ENCODE results near the gene SGCA. TPM values are rescaled to one million over a fixed set of nuclear protein-coding genes. Genes with fewer than 3 reads are reported as not detected.

SGCA gene
- total RNA-seq, 2 experiments from 2014 or later, result 0.57 to 1.1 TPM

- no peaks in the 10 kb centered on the region for H3K36me3 ChIP-seq (ENCODE audit: insufficient read depth, low read length)
- H3K27ac ChIP-seq (ENCODE audit: low read depth, low read length, poor library complexity, severe bottlenecking), result no peak overlapping the region
- H3K4me3 ChIP-seq (ENCODE audit: low read depth, low read length, poor library complexity, severe bottlenecking), result no peak overlapping the region
- intact Hi-C loops (cut with micrococcal nuclease; ENCODE audit: unreplicated experiment), result no loop called here
- no peaks in the 10 kb centered on the region for H3K9me3 ChIP-seq (ENCODE audit: low read length)
- no peaks in the 10 kb centered on the region for H3K9me2 ChIP-seq (ENCODE audit: insufficient read depth, low read length)
- no peak overlapping the region for H2AFZ ChIP-seq (ENCODE audit: low read length)
- DNase-seq (ENCODE audit: low spot score), result no peak
- ChIA-PET POLR2A (no interaction called here), CTCF (ENCODE audit: unreplicated experiment) (no interaction called here)
- no peaks in the 10 kb centered on the region for H4K20me1 ChIP-seq (ENCODE audit: insufficient read depth, low read length)
- BruUV-seq (replicated peaks), result no TSS peak
- no peak overlapping the region for H3K4me2 ChIP-seq (ENCODE audit: low read length)
- TF ChIP-seq EZH2phosphoT487 (IDR thresholded peaks at IDR 0.05; ENCODE audit: borderline replicate concordance, low read depth, low read length) (no peak), CTCF (conservative IDR thresholded peaks at IDR 0.05; ENCODE audit: low read length) (no peak)
- no peaks in the 10 kb centered on the region for H3K4me1 ChIP-seq (ENCODE audit: insufficient read depth, low read length, poor library complexity, severe bottlenecking)
- no peaks in the 10 kb centered on the region for H3K79me2 ChIP-seq (ENCODE audit: insufficient read depth, low read depth, low read length)
Measured at GRCh38 chr17:50191359-50192143, 25.7 kb downstream of the SGCA start.

- POLR2A ChIA-PET, result no interaction called here
- no peak overlapping the region for H3K4me2 ChIP-seq (ENCODE audit: low read length)
- TF ChIP-seq CTCF (conservative IDR thresholded peaks at IDR 0.05; ENCODE audit: low read length), result no peak
- TF ChIP-seq EZH2phosphoT487 (IDR thresholded peaks at IDR 0.05; ENCODE audit: borderline replicate concordance, low read depth, low read length), result no peak
Measured at GRCh38 chr17:50192144-50192617, 26.4 kb downstream of the SGCA start.

GRCh38 chr17:50192618-50193291 lies 26.9 kb downstream of the SGCA start:
- Histone ChIP-seq H2AFZ (ENCODE audit: low read length) (no peak overlapping the region), H3K4me2 (ENCODE audit: low read length) (no peak overlapping the region), H4K20me1 (ENCODE audit: insufficient read depth, low read length) (no peaks in the 10 kb centered on the region; the same call in 1 of the 2 replicates), H3K36me3 (ENCODE audit: insufficient read depth, low read length) (no peaks in the 10 kb centered on the region), H3K9me3 (ENCODE audit: low read length) (no peaks in the 10 kb centered on the region), H3K4me1 (ENCODE audit: insufficient read depth, low read length, poor library complexity, severe bottlenecking) (no peaks in the 10 kb centered on the region), H3K79me2 (ENCODE audit: insufficient read depth, low read depth, low read length) (no peaks in the 10 kb centered on the region), H3K27ac (ENCODE audit: low read depth, low read length, poor library complexity, severe bottlenecking) (no peak overlapping the region), H3K9me2 (ENCODE audit: insufficient read depth, low read length) (no peaks in the 10 kb centered on the region), H3K4me3 (ENCODE audit: low read depth, low read length, poor library complexity, severe bottlenecking) (no peak overlapping the region)
- intact Hi-C loops (cut with micrococcal nuclease; ENCODE audit: unreplicated experiment), result no loop called here
- BruUV-seq (replicated peaks), result no TSS peak
- ChIA-PET POLR2A (no interaction called here), CTCF (ENCODE audit: unreplicated experiment) (no interaction called here)
- no peak for TF ChIP-seq EZH2phosphoT487 (IDR thresholded peaks at IDR 0.05; ENCODE audit: borderline replicate concordance, low read depth, low read length)
- TF ChIP-seq CTCF (conservative IDR thresholded peaks at IDR 0.05; ENCODE audit: low read length), result no peak
- DNase-seq (ENCODE audit: low spot score), result no peak

More at GRCh38 chr17:50192144-50192617, 26.4 kb downstream of the SGCA start:
- H3K36me3 ChIP-seq (ENCODE audit: insufficient read depth, low read length), result no peaks in the 10 kb centered on the region
- H3K4me3 ChIP-seq (ENCODE audit: low read depth, low read length, poor library complexity, severe bottlenecking), result no peak overlapping the region
- no peaks in the 10 kb centered on the region; the same call in 1 of the 2 replicates for H4K20me1 ChIP-seq (ENCODE audit: insufficient read depth, low read length)
- no peak for DNase-seq (ENCODE audit: low spot score)
- no peak overlapping the region for H2AFZ ChIP-seq (ENCODE audit: low read length)
- intact Hi-C loops (cut with micrococcal nuclease; ENCODE audit: unreplicated experiment), result no loop called here
- no peaks in the 10 kb centered on the region for H3K9me2 ChIP-seq (ENCODE audit: insufficient read depth, low read length)
- no peak overlapping the region for H3K27ac ChIP-seq (ENCODE audit: low read depth, low read length, poor library complexity, severe bottlenecking)
- no peaks in the 10 kb centered on the region for H3K4me1 ChIP-seq (ENCODE audit: insufficient read depth, low read length, poor library complexity, severe bottlenecking)
- H3K9me3 ChIP-seq (ENCODE audit: low read length), result no peaks in the 10 kb centered on the region
- BruUV-seq (replicated peaks), result no TSS peak
- no peaks in the 10 kb centered on the region for H3K79me2 ChIP-seq (ENCODE audit: insufficient read depth, low read depth, low read length)
- CTCF ChIA-PET (ENCODE audit: unreplicated experiment), result no interaction called here
